ENCODE results near the gene CBX8. TPM values are rescaled to one million over a fixed set of nuclear protein-coding genes. Genes with fewer than 3 reads are reported as not detected.

The CBX8 gene
- total and polyA plus RNA-seq, 8 donors, result 1.6 to 5.7 (median 4.1) TPM

- Histone ChIP-seq H3K27ac (peak overlapping the region in 1 of 4 donors; percentile 68), H3K4me1 (peaks cover 11 to 31% (median 19%) of the 10 kb centered on the region in 3 donors)
Observed at GRCh38 chr17:79843474-79843815, 46.6 kb upstream of the CBX8 start.

GRCh38 chr17:79842656-79843473 lies 46.0 kb upstream of the CBX8 start:
- H3K36me3 ChIP-seq, result no peaks in the 10 kb centered on the region
- H3K4me3 ChIP-seq, result peak overlapping the region; percentile 31 to 60 (median 46)
- ATAC-seq (no peak), FAIRE-seq (no peak), DNase-seq (peak in 2 of 6 donors; percentile 32)
- H3K27ac ChIP-seq, result no peak overlapping the region
- TF ChIP-seq CTCF (IDR thresholded peaks at IDR 0.05), result no peak
- no peaks in the 10 kb centered on the region for H3K9me3 ChIP-seq
- WGBS, 2 donors, result 11 to 12% methylated on average over 51 to 66 of the region's 66 CpGs
- H3K4me1 ChIP-seq, result peaks cover 11 to 31% (median 19%) of the 10 kb centered on the region in 3 donors
- intact Hi-C loops (cut with DNase I), result no loop called here
- peaks cover 0 to 24% (median 1%) of the 10 kb centered on the region in 4 donors for H3K27me3 ChIP-seq

More at GRCh38 chr17:79843474-79843815, 46.6 kb upstream of the CBX8 start:
- 0 to 1% methylated on average over 18 to 39 of the region's 39 CpGs for WGBS, 2 donors
- no peak for TF ChIP-seq CTCF (IDR thresholded peaks at IDR 0.05)
- no peak for ATAC-seq
- peak in 4 of 6 donors; percentile 25 to 78 (median 36) for DNase-seq
- H3K9me3 ChIP-seq, result no peaks in the 10 kb centered on the region
- peaks cover 0 to 24% (median 1%) of the 10 kb centered on the region in 4 donors for H3K27me3 ChIP-seq
- H3K4me3 ChIP-seq, result peak overlapping the region; percentile 31 to 60 (median 46)
- FAIRE-seq, result no peak
- H3K36me3 ChIP-seq, result no peaks in the 10 kb centered on the region
- intact Hi-C loops (cut with DNase I), result no loop called here

GRCh38 chr17:79842136-79842655 lies 45.3 kb upstream of the CBX8 start:
- peaks cover 11 to 35% (median 19%) of the 10 kb centered on the region in 3 donors for H3K4me1 ChIP-seq
- no peak for TF ChIP-seq CTCF (IDR thresholded peaks at IDR 0.05)

GRCh38 chr17:79841369-79842135 lies 44.7 kb upstream of the CBX8 start:
- no peak overlapping the region for H3K27ac ChIP-seq
- TF ChIP-seq CTCF (IDR thresholded peaks at IDR 0.05), result no peak
- DNase-seq, result peak in 3 of 6 donors; percentile 14 to 47 (median 25)
- peaks cover 11 to 41% (median 23%) of the 10 kb centered on the region in 3 donors for H3K4me1 ChIP-seq
- H3K36me3 ChIP-seq, result no peaks in the 10 kb centered on the region
- no peak overlapping the region for H3K4me3 ChIP-seq
- no peak for FAIRE-seq
- no peak for ATAC-seq
- no peaks in the 10 kb centered on the region for H3K9me3 ChIP-seq
- peaks cover 0 to 24% (median 1%) of the 10 kb centered on the region in 4 donors for H3K27me3 ChIP-seq
- intact Hi-C loops (cut with DNase I), result no loop called here
- 8 to 9% methylated on average over 55 of the region's 55 CpGs for WGBS, 2 donors

More at GRCh38 chr17:79842136-79842655, 45.3 kb upstream of the CBX8 start:
- no peak overlapping the region for H3K27ac ChIP-seq
- no peak overlapping the region for H3K4me3 ChIP-seq
- no peaks in the 10 kb centered on the region for H3K36me3 ChIP-seq
- ATAC-seq, result no peak
- no peaks in the 10 kb centered on the region for H3K9me3 ChIP-seq
- 20 to 23% methylated on average over 20 of the region's 20 CpGs for WGBS, 2 donors
- H3K27me3 ChIP-seq, result peaks cover 0 to 24% (median 1%) of the 10 kb centered on the region in 4 donors
- intact Hi-C loops (cut with DNase I), result no loop called here
- FAIRE-seq, result no peak
- DNase-seq, result peak in 4 of 6 donors; percentile 14 to 37 (median 28)
